SU-DHL-6 (cell line): ENCODE data around the gene URM1.
"Not testable (repeated sequence)": the region's sequence is repeated elsewhere in the genome, so short reads cannot be mapped to it uniquely, and the experiment has no call there.

Experiments used
- H2AFZ ChIP-seq: fragments of 200-600 bp; sonication (generic); 2 replicates; pipeline ENCODE4 v1.6.1; 2014; ENCODE audit warnings: low read depth, mild to moderate bottlenecking, moderate library complexity, mixed read lengths, antibody characterized with exemption, low read length; ENCODE audit not compliant: severe bottlenecking
- H3F3A ChIP-seq: fragments of 200-600 bp; shearing (Covaris generic); 2 replicates; pipeline ENCODE4 v1.6.0; 2016; ENCODE audit warnings: antibody characterized with exemption, mild to moderate bottlenecking; ENCODE audit not compliant: insufficient read depth
- H3K27ac ChIP-seq: fragments of 200-600 bp; sonication (generic); 2 replicates; pipeline ENCODE4 v1.5.1; 2016; ENCODE audit warnings: low read depth, mild to moderate bottlenecking, low read length, moderate library complexity, mixed read lengths
- H3K27me3 ChIP-seq: fragments of 200-600 bp; sonication (generic), shearing (Covaris generic); 2 replicates; pipeline ENCODE4 v1.6.0; 2014; ENCODE audit warnings: mild to moderate bottlenecking, low read length
- H3K36me3 ChIP-seq: fragments of 200-600 bp; sonication (generic); 2 replicates; pipeline ENCODE4 v1.6.1; 2014; ENCODE audit warnings: mild to moderate bottlenecking, low read length, mixed read lengths
- H3K4me2 ChIP-seq: fragments of 300-600, 200-600 bp; shearing (Covaris generic), sonication (generic); 2 replicates; pipeline ENCODE4 v1.6.0; 2014; ENCODE audit warnings: low read length, low read depth, mild to moderate bottlenecking; ENCODE audit not compliant: poor library complexity, severe bottlenecking
- H3K4me3 ChIP-seq: fragments of 200-600 bp; sonication (generic); 2 replicates; pipeline ENCODE4 v1.5.1; 2014; ENCODE audit warnings: antibody characterized with exemption, low read length, mild to moderate bottlenecking, mixed read lengths; ENCODE audit not compliant: insufficient read depth, poor library complexity, severe bottlenecking
- H3K79me2 ChIP-seq: fragments of 200-600 bp; sonication (generic); 2 replicates; pipeline ENCODE4 v1.6.1; 2014; ENCODE audit warnings: mild to moderate bottlenecking, low read length, moderate library complexity; ENCODE audit not compliant: insufficient read depth
- H3K9ac ChIP-seq: fragments of 200-600 bp; sonication (generic); 2 replicates; pipeline ENCODE4 v1.7.0; 2014; ENCODE audit warnings: mild to moderate bottlenecking, low read length
- H3K9me2 ChIP-seq: fragments of 200-600 bp; sonication (generic); replicated peaks from 2 replicates; pipeline ENCODE4 v1.6.1; 2014; ENCODE audit warnings: low read length; ENCODE audit not compliant: insufficient read depth
- H3K9me3 ChIP-seq: fragments of 200-600 bp; sonication (generic); 2 replicates; pipeline ENCODE4 v1.6.1; 2014; ENCODE audit warnings: low read length, mixed read lengths; ENCODE audit not compliant: insufficient read depth
- H4K20me1 ChIP-seq: fragments of 200-600 bp; sonication (generic); 2 replicates; pipeline ENCODE4 v1.6.1; 2014; ENCODE audit warnings: low read depth, mild to moderate bottlenecking, antibody characterized with exemption, low read length, moderate library complexity, mixed read lengths
- CTCF ChIP-seq: fragments of 200-600 bp; sonication (generic); IDR thresholded peaks from one replicate; pipeline ENCODE4 v1.5.1; 2017; ENCODE audit warnings: antibody characterized with exemption, mild to moderate bottlenecking, low read length, moderate library complexity; ENCODE audit not compliant: insufficient read depth, poor library complexity, severe bottlenecking
- EZH2phosphoT487 ChIP-seq: fragments of 200-600 bp; sonication (generic), shearing (Covaris generic); conservative IDR thresholded peaks from 2 replicates; pipeline ENCODE4 v1.6.1; 2018; ENCODE audit warnings: mild to moderate bottlenecking, antibody characterized with exemption, low read length, moderate library complexity, mixed read lengths

Gene URM1

GRCh38 chr9:128421482-128421996, 50.4 kb downstream of the URM1 start:
- Histone ChIP-seq H3K4me2 (peak overlapping the region; percentile 95), H4K20me1 (no peaks in the 10 kb centered on the region), H3K27me3 (no peaks in the 10 kb centered on the region), H3F3A (no peaks in the 10 kb centered on the region), H3K79me2 (no peaks in the 10 kb centered on the region), H3K4me3 (no peak overlapping the region), H3K9me2 (no peaks in the 10 kb centered on the region), H3K9ac (no peak overlapping the region), H3K36me3 (no peaks in the 10 kb centered on the region), H2AFZ (no peak overlapping the region), H3K9me3 (no peaks in the 10 kb centered on the region), H3K27ac (no peak overlapping the region)
- TF ChIP-seq EZH2phosphoT487 (no peak), CTCF (no peak)

- H3K9ac ChIP-seq, H3K4me2 ChIP-seq, H3F3A ChIP-seq, H3K4me3 ChIP-seq, H4K20me1 ChIP-seq, H3K27me3 ChIP-seq, H3K9me2 ChIP-seq, H3K79me2 ChIP-seq, H2AFZ ChIP-seq, H3K9me3 ChIP-seq, H3K36me3 ChIP-seq, H3K27ac ChIP-seq: not testable (repeated sequence)
Measured at GRCh38 chr9:128422022-128422782, 51.0 kb downstream of the URM1 start.

- Histone ChIP-seq H3K9ac (no peak overlapping the region), H4K20me1 (no peaks in the 10 kb centered on the region), H3K4me3 (no peak overlapping the region), H3K9me2 (no peaks in the 10 kb centered on the region), H3K36me3 (no peaks in the 10 kb centered on the region), H3K4me2 (no peak overlapping the region), H3F3A (no peaks in the 10 kb centered on the region), H3K79me2 (no peaks in the 10 kb centered on the region), H2AFZ (no peak overlapping the region), H3K27ac (no peak overlapping the region), H3K9me3 (no peaks in the 10 kb centered on the region), H3K27me3 (no peaks in the 10 kb centered on the region)
- no peak for TF ChIP-seq EZH2phosphoT487
- TF ChIP-seq CTCF, result no peak
Measured at GRCh38 chr9:128422783-128423150, 51.6 kb downstream of the URM1 start.

- not testable (repeated sequence) for H3F3A ChIP-seq, H3K4me3 ChIP-seq, H3K36me3 ChIP-seq, H3K9me2 ChIP-seq, H3K4me2 ChIP-seq, H3K27me3 ChIP-seq, H4K20me1 ChIP-seq, H2AFZ ChIP-seq, H3K9ac ChIP-seq, H3K27ac ChIP-seq, H3K79me2 ChIP-seq, H3K9me3 ChIP-seq
Measured at GRCh38 chr9:128423356-128423755, 52.2 kb downstream of the URM1 start.
